Loucy (cell line): ENCODE data around the gene HOXA2.

ENCODE experiments used
- CTCF ChIP-seq: fragments of 200-600 bp; sonication (generic); conservative IDR thresholded peaks from 2 replicates; pipeline ENCODE4 v1.5.1; 2014; ENCODE audit warnings: mild to moderate bottlenecking, antibody characterized with exemption, low read length
- EZH2phosphoT487 ChIP-seq: fragments of 200-600 bp; IDR thresholded peaks from 2 replicates; pipeline ENCODE4 v1.6.1; 2018; ENCODE audit warnings: antibody characterized with exemption, mild to moderate bottlenecking, moderate library complexity, borderline replicate concordance

- no peak for TF ChIP-seq CTCF
- no peak for TF ChIP-seq EZH2phosphoT487
Measured at GRCh38 chr7:27146491-27147198, 44.2 kb upstream of the HOXA2 start.
